ENCODE measurements around the gene PRR20G. TPM values are rescaled to one million over a fixed set of nuclear protein-coding genes. Genes with fewer than 3 reads are reported as not detected.
"Not testable (repeated sequence)": the region's sequence is repeated elsewhere in the genome, so short reads cannot be mapped to it uniquely, and the experiment has no call there.

The PRR20G gene
- not detected for total RNA-seq
- long read RNA-seq: 0 reads

- DNase-seq (ENCODE audit: low spot score): no peak
These were observed at the start of gene PRR20G for GRCh38 chr3:127287840-127288239. Gene PRR20G, minus strand, starts transcription at chr3:127288046. Its CDS starts 681 bp downstream, at chr3:127287365.

DNA sequence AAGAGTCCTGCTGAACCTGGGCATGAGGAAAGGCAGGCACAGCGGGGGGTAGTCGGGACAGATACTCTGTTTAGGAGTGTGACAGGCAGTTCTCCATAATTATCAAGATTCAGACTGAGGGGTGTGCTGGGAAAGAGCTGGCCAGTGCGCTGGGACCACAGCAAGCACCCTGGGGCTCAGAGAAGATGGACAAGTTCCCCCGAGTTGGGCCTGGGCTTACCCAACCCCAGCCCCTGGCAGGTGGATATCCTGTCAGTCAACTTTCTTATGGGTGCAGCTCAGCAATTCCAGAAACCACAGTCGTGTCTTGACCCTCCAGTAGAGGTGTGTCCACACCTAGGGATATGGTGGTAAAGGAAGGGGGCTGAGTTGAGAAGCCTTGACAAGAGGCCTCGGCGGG is 49.2 kb upstream of the PRR20G start:
- DNase-seq (ENCODE audit: low spot score): no peak

DNA sequence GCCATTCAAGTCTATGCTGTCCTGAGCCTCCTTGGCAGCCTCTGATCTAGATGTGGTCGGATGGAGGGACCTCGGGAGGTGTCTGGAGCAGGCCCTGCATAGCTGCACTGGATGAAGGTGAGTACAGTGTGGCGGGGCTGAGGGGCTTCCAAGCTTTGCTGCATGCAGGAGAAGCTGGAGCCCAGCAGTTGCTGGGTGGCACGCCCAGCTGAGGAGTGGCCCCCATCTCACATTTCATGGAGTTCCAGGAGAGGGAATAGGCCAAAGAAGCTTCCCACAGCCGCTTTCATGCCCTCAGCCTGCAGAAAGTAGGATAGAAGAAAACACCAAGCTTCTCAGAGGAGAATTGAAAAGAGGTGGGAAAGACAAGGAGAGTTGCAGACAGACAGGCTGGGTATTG is 48.3 kb upstream of the PRR20G start:
- DNase-seq (ENCODE audit: low spot score): no peak

GRCh38 chr3:127330385-127330784 is 42.5 kb upstream of the PRR20G start:
- DNase-seq (ENCODE audit: low spot score): no peak

DNA sequence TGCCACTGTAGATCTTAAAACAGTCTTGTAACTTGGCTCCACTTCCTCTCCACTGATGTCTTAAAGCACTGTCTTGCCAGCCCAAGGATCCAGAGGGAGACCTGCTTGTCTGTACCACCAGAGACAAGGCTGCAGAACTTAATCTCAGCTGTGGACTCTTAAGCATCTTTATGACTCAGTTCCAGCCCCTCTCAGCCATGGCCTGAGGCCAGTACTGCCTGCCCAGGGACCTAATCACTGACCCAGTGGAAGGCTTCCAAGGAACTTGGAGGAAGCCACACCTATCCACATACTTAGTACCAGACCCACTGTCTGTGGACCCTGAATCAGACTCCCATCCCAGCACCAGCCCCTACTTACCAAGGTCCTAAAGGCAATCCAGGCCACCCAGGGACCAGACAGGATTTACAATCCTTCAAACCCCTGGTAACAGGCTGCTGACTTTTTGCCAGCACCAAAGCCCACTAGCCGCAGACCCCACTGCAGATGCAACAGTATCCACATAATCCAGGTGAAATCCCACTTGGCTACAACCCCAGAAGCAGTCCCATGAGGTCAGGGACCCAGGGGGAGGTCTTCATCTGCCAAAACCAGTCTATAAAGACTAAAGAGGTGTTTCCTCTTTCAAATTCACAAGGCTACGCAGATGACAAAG is 41.9 kb upstream of the PRR20G start:
- no peak for DNase-seq (ENCODE audit: low spot score)

GRCh38 chr3:127328421-127328820 is 40.6 kb upstream of the PRR20G start:
- no peak for DNase-seq (ENCODE audit: low spot score)

GRCh38 chr3:127326341-127326740 is 38.5 kb upstream of the PRR20G start:
- DNase-seq (ENCODE audit: low spot score): no peak

- no peak for DNase-seq (ENCODE audit: low spot score)
These were observed 37.7 kb upstream of the PRR20G start for GRCh38 chr3:127325629-127325961.

GRCh38 chr3:127324913-127325628 is 37.2 kb upstream of the PRR20G start:
- DNase-seq (ENCODE audit: low spot score): no peak

DNA sequence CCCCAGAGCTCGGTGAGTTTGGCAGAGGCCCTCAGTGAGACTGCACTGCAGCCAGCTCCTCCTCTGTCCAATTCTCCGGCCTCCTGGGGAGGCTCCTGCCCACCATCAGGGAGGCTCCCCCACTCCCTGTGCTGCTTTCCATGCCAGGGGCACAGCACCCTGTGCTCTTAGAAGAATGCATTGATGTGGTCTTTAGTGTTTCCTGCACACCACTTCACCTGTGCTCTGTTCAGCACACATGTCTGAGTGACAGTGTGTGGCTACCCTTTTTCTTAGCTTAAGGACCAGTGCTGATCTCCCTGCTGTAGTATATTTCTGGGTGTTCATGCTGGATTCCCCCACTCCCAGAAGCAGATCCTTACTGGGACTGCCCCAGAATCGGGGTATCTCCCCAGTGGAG is 36.2 kb upstream of the PRR20G start:
- no peak for DNase-seq (ENCODE audit: low spot score)

GRCh38 chr3:127323581-127323980 is 35.7 kb upstream of the PRR20G start:
- DNase-seq (ENCODE audit: low spot score): no peak

DNA sequence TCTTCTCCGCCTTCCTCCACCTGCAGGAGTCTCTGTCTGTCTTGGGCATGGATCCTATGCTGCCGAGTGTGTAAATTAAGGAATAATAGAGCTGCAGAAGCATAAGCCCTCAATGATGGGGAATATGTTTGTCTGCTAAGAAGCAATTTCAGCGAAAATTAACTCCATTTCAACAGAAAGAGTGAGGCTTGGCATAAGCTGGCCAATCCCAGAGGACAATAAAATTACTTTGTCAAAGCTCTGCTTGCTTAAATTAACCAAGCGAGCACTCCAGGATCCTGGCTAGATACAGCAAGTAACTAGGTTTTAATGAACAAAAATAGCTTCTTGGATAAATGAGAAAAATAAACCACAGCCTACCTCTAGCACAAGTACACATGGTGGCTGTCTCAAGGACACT is 33.5 kb upstream of the PRR20G start:
- no peak for DNase-seq (ENCODE audit: low spot score)

GRCh38 chr3:127320529-127321121 is 32.8 kb upstream of the PRR20G start:
- no peak for DNase-seq (ENCODE audit: low spot score)

DNA sequence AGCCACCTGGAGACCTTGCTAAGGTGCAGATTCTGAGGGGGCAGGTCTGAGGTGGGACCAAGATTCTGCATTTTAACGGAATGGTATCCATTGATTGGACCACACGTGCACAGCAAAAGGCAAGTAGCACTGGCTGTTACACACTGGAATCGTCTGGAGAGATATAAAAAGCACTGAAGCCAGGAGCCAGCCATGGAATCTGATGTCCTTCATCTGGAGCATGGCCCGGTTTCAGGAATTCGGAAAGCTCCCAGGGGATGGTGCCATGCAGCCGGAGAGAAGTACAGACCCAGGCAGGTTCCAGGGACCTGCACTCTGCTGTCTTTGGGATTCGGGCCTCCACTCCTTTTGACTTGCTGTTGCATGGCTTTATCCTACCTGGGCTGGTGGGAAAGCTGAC is 28.8 kb upstream of the PRR20G start:
- DNase-seq (ENCODE audit: low spot score): no peak

- DNase-seq (ENCODE audit: low spot score): no peak
These were observed 25.0 kb upstream of the PRR20G start for GRCh38 chr3:127312818-127313217.

DNA sequence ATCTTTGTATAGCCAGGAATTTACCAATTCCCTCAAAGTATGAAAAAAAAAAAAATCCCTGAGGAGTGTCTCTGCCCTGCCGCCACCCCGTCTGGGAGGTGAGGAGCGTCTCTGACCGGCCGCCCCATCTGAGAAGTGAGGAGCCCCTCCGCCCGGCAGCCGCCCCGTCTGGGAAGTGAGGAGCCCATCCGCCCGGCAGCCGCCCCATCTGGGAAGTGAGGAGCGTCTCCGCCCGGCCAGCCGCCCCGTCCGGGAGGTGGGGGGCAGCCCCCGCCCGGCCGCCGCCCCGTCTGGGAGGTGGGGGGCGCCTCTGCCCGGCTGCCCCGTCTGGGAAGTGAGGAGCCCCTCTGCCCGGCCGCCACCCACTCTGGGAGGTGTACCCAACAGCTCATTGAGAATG is 21.0 kb upstream of the PRR20G start:
- not testable (repeated sequence) for DNase-seq (ENCODE audit: low spot score)

DNA sequence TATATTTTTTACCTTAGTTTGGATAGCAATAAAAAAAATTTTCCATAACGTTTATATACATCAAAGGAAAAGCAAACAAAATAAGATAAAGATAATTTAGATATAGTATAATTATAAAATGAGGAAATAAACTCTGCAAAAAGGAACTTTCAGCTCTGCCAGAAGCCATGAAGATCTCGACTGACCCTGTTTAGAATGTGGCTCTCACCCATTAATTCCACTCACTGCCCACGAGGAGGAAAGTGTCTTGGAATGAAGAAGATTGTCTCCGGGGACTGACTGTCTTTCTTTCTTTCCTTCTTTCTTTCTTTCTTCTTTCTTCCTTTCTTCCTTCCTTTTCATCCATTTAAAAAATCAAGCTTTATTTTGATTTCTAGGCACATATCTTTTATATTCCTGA is 20.1 kb upstream of the PRR20G start:
- DNase-seq (ENCODE audit: low spot score): no peak

DNA sequence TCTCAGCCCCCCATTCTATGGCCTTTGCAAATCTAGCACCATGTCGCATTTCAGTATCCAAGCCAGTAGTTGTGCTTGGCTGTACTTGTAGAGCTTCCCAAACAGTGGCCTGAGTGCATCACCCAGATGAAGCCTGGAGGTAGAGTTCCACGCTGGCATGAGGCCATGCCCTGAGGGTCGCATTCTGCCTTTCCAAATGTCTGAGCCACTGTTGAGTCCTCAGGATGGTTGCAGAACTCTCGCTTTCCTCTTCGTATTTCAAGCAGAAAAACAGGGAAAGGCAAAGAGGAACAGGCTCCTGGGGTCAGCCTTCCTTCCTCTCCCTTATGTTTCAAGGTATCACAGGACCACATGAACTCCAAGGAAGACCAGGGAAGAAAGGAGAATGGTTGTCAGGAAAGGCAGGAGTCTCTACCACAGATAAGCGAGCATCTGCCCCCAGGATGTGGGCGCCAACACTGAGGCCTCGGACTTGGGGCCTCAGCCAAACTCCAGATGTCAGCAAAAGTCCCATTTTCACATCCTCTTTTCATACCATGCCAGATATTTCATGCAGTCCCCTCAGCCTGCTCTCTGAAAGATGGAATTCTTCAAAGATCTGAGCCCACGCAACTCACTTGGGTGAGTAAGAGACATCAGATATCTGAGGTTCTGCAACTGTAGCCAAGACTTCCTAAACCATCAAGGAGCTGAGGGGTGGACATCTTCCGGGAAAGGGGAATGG is 19.4 kb upstream of the PRR20G start:
- DNase-seq (ENCODE audit: low spot score): no peak

DNA sequence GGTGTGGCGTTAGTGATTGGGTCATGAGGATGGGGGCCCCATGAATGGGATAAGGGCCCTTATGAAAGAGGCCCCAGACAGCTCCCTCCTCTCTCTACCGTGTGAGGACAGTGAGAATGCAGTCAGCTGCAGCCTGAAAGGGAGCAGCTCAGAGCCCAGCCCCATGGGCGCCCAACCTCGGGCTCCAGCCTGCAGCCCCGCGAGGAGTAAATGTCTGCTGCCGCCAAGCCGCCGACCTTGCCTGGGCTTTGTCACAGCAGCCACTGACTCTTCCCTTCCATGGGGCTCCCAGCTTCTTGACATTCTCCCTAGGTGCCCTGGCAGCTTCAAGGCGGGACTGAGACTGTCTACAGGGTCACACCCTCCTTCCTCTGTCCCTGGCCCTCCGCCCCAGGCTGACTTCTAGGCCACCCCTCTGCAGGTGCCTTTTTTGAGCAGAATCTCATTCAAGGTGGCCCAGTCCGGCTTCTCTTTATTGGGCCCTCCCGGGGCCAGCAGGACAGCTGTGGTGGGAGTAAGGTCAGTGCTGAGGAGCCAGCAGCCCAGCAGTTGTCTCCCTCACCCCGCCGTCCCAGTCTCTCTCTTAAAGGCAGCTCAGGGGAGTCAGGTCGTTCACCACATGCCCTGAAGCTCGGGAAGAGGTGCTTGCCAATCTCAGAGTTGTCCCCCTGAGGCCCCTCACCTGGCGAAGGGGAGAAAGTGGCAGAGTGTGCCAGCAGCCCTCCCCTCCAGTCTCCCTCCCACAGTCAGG is 18.7 kb upstream of the PRR20G start:
- DNase-seq (ENCODE audit: low spot score): no peak

GRCh38 chr3:127305499-127306060 is 17.7 kb upstream of the PRR20G start:
- no peak for DNase-seq (ENCODE audit: low spot score)

DNA sequence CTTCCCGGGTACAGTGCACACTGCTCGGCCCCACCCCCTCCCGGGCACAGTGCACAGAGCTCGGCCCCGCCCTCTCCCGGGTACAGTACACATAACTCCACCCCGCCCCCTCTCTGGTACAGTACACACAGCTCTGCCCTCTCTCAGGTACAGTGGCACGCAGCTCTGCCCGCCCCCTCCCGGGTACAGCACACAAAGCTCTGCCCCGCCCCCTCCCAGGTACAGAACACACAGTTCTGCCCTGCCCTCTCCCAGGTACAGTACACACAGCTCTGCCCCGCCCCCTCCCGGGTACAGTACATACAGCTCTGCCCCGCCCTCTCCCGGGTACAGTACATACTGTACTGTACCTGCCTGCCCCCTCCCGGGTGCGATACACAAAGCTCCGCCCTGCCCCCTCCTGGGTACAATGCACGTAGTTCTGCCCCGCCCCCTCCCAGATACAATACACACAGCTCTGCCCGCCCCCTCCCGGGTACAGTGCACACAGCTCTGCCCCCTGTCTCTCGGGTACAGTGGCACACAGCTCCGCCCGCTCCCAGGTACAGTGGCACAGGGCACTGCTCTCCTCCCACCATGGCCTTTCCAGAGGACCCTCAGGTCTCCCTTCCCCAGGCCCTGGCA is 16.4 kb upstream of the PRR20G start:
- no peak for DNase-seq (ENCODE audit: low spot score)

Data from mesenteric fat pad (tissue), 1 donor.